Keratinocyte (primary cell): ENCODE results near the gene APBB2.
A peak's percentile ranks its signal among the peaks of the same experiment; 100 is the strongest.

ENCODE experiments used
- EZH2 ChIP-seq: IDR thresholded peaks from one replicate; pipeline ENCODE4 v1.6.1; 2012; ENCODE audit warnings: inconsistent platforms, mild to moderate bottlenecking, low read length, moderate library complexity
- TF ChIP-seq, protein P1 (sequence below), 3 experiments: IDR thresholded peaks in 1 of 3; conservative IDR thresholded peaks in 1 of 3; optimal IDR thresholded peaks in 1 of 3; 2 replicates in 2 of 3; 3 replicates in 1 of 3; pipeline versions ENCODE3 to v1.5.1; 2011; ENCODE audit warnings: low read length in 3 of 3, mild to moderate bottlenecking in 3 of 3, moderate library complexity in 2 of 3, control low read depth in 1 of 3, inconsistent platforms in 1 of 3; ENCODE audit not compliant: insufficient read depth in 2 of 3; ENCODE audit errors: extremely low read depth in 1 of 3

DNA sequence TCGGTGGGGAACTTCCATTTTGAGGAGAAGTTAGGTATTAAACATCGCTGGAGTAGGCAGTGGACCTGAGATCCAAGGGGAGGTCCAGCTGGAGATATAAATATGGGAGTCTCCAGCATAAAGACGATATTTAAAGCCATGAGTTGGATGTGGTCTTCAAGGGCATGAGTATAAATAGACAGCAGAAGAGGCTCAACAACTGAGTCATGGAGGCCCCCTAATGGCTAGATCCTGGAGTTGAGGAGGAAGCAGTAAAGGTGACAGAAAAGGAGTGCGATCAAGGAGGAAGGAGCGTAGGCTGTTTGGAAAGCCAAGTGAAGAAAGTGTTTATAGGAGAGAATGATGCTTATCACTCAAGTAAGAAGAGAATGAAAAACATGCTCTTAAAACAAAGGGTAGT, 18.1 kb upstream of the APBB2 start:
- TF ChIP-seq, protein P1, sequence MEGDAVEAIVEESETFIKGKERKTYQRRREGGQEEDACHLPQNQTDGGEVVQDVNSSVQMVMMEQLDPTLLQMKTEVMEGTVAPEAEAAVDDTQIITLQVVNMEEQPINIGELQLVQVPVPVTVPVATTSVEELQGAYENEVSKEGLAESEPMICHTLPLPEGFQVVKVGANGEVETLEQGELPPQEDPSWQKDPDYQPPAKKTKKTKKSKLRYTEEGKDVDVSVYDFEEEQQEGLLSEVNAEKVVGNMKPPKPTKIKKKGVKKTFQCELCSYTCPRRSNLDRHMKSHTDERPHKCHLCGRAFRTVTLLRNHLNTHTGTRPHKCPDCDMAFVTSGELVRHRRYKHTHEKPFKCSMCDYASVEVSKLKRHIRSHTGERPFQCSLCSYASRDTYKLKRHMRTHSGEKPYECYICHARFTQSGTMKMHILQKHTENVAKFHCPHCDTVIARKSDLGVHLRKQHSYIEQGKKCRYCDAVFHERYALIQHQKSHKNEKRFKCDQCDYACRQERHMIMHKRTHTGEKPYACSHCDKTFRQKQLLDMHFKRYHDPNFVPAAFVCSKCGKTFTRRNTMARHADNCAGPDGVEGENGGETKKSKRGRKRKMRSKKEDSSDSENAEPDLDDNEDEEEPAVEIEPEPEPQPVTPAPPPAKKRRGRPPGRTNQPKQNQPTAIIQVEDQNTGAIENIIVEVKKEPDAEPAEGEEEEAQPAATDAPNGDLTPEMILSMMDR (optimal IDR thresholded peaks at IDR 0.05 in 1 of 3, IDR thresholded peaks at IDR 0.05 in 1 of 3, conservative IDR thresholded peaks at IDR 0.05 in 1 of 3; ENCODE audit: extremely low read depth in 1 of 3, insufficient read depth in 2 of 3, low read length in 3 of 3): peak in 1 of 3 experiments; percentile 33
- TF ChIP-seq EZH2: no peak
